ENCODE data around the gene GOSR2. TPM values are rescaled to one million over a fixed set of nuclear protein-coding genes. Genes with fewer than 3 reads are reported as not detected.

The GOSR2 gene
- total and polyA plus RNA-seq, 2 donors (not counting 3 experiments of a cell fraction or from before 2014, with no cell fraction given), result 48.6 to 54.7 TPM

DNA sequence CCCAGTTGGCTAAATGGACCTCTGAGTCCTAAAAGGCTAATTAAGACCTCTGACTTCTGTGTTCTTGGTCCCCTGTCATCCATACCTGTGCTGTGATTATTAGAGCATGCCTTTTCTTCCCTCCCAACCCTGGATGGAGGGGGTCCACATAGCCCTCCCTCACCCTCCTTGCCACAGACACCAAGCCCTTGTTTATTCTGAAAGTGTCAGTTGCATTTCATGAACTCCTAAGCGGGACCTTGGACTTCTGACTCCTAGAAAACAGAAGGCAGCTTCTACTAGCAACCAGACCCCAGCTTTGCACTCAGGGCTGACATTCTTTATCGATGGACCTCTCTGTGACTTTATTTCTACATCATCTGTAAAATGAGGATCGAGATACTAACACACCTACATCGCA, 33.4 kb upstream of the GOSR2 start:
- Histone ChIP-seq H3K9me3 (replicated peaks; ENCODE audit: control insufficient read depth, insufficient read depth, low read length) (no peaks in the 10 kb centered on the region), H3K4me2 (ENCODE audit: insufficient read depth, low read length) (no peak overlapping the region), H3K27ac (ENCODE audit: insufficient read depth, low read depth, low read length) (no peak overlapping the region), H3K4me1 (ENCODE audit: control insufficient read depth, extremely low read depth, insufficient read depth, low read length) (no peaks in the 10 kb centered on the region), H3K4me3 (replicated peaks in 1 of 3; ENCODE audit: insufficient read depth in 1 of 3, low read depth in 1 of 3, low read length in 3 of 3) (no peak overlapping the region), H3K79me2 (ENCODE audit: control insufficient read depth, insufficient read depth, low read length) (no peaks in the 10 kb centered on the region), H3K9ac (replicated peaks; ENCODE audit: extremely low read depth, insufficient read depth, low read length) (no peak overlapping the region), H3K27me3 (ENCODE audit: control insufficient read depth in 2 of 2, insufficient read depth in 2 of 2, low read length in 2 of 2) (peaks cover 14 to 21% of the 10 kb centered on the region in 2 experiments), H2AFZ (ENCODE audit: low read depth, low read length) (no peak overlapping the region), H3K36me3 (ENCODE audit: control insufficient read depth in 2 of 2, extremely low read depth in 1 of 2, insufficient read depth in 2 of 2, low read length in 2 of 2) (no peaks in the 10 kb centered on the region), H4K20me1 (replicated peaks; ENCODE audit: control insufficient read depth, extremely low read depth, insufficient read depth, low read length) (no peaks in the 10 kb centered on the region), H3K9me1 (replicated peaks; ENCODE audit: control insufficient read depth, extremely low read depth, insufficient read depth, low read length) (no peaks in the 10 kb centered on the region)
- DNase-seq (ENCODE audit: low read depth, low spot score) (no peak), FAIRE-seq (no peak)
- dilution Hi-C loops (cut with MboI; ENCODE audit: extremely low pct_ligation_motif_present, low sequenced_read_pairs), result no loop called here
- BruUV-seq (replicated peaks), result no TSS peak
- intact Hi-C loops (cut with micrococcal nuclease), result no loop called here
- ChIA-PET CTCF (interaction anchor here (1.0 to 1.5 kb wide), 2 partner anchors 36 to 41 kb away, joined by 3 read pairs; no protein-coding TSS in a partner anchor), POLR2A (no interaction called here)
- TF ChIP-seq MYC (IDR thresholded peaks at IDR 0.05; ENCODE audit: low read depth, low read length) (no peak), FOS (IDR thresholded peaks at IDR 0.05; ENCODE audit: borderline replicate concordance, insufficient read depth, low read length) (no peak), POLR2AphosphoS5 (IDR thresholded peaks at IDR 0.05; ENCODE audit: insufficient read depth, low read depth, low read length) (no peak), JUN (IDR thresholded peaks at IDR 0.05; ENCODE audit: borderline replicate concordance, insufficient read depth, insufficient read length, low read depth) (no peak)

DNA sequence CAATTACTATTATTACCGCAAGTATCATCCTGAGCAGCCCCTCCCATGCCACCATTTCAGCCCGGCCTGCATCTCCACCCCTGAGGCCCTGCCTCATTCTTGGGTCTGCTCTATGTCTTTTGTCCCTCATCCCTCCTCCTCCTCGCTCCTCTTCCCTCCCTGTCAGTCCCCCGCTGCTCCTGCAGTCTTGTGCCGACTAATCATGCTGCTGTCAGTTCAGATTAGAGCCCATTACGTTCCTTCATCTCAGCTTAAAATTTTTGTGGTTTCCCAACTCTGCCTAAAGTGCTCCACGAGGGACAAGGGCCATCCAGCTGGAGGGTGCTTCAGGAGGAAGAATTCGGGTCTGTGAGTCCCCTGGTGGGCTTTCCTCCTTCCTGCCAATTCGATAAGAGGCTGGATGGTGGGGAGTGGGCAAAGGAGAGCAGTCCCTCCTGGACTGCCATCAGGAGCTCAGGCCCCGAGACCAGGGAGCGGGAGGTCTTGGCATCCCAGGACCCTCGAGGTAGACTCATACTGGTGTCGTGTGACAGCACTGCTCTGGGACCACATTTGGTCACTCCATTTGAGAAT, 32.9 kb upstream of the GOSR2 start:
- Histone ChIP-seq H3K27ac (ENCODE audit: insufficient read depth, low read depth, low read length) (no peak overlapping the region), H3K9me1 (replicated peaks; ENCODE audit: control insufficient read depth, extremely low read depth, insufficient read depth, low read length) (no peaks in the 10 kb centered on the region), H3K27me3 (ENCODE audit: control insufficient read depth in 2 of 2, insufficient read depth in 2 of 2, low read length in 2 of 2) (peaks cover 14 to 21% of the 10 kb centered on the region in 2 experiments), H4K20me1 (replicated peaks; ENCODE audit: control insufficient read depth, extremely low read depth, insufficient read depth, low read length) (no peaks in the 10 kb centered on the region), H3K4me2 (ENCODE audit: insufficient read depth, low read length) (no peak overlapping the region), H3K4me1 (ENCODE audit: control insufficient read depth, extremely low read depth, insufficient read depth, low read length) (no peaks in the 10 kb centered on the region), H3K79me2 (ENCODE audit: control insufficient read depth, insufficient read depth, low read length) (no peaks in the 10 kb centered on the region), H3K4me3 (replicated peaks in 1 of 3; ENCODE audit: insufficient read depth in 1 of 3, low read depth in 1 of 3, low read length in 3 of 3) (no peak overlapping the region), H3K36me3 (ENCODE audit: control insufficient read depth in 2 of 2, extremely low read depth in 1 of 2, insufficient read depth in 2 of 2, low read length in 2 of 2) (no peaks in the 10 kb centered on the region), H2AFZ (ENCODE audit: low read depth, low read length) (no peak overlapping the region), H3K9ac (replicated peaks; ENCODE audit: extremely low read depth, insufficient read depth, low read length) (no peak overlapping the region), H3K9me3 (replicated peaks; ENCODE audit: control insufficient read depth, insufficient read depth, low read length) (no peaks in the 10 kb centered on the region)
- dilution Hi-C loops (cut with MboI; ENCODE audit: extremely low pct_ligation_motif_present, low sequenced_read_pairs) (no loop called here), intact Hi-C loops (cut with micrococcal nuclease) (no loop called here)
- no TSS peak for BruUV-seq (replicated peaks)
- DNase-seq (ENCODE audit: low read depth, low spot score) (no peak), FAIRE-seq (no peak)
- ChIA-PET CTCF (no interaction called here), POLR2A (no interaction called here)
- TF ChIP-seq, protein P1, sequence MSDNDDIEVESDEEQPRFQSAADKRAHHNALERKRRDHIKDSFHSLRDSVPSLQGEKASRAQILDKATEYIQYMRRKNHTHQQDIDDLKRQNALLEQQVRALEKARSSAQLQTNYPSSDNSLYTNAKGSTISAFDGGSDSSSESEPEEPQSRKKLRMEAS (IDR thresholded peaks at IDR 0.05; ENCODE audit: insufficient read depth, insufficient read length), result no peak
- TF ChIP-seq GATA2 (IDR thresholded peaks at IDR 0.05; ENCODE audit: insufficient read depth, insufficient read length, low read depth, low read length) (no peak), POLR2AphosphoS5 (IDR thresholded peaks at IDR 0.05; ENCODE audit: insufficient read depth, low read depth, low read length) (no peak), MYC (IDR thresholded peaks at IDR 0.05; ENCODE audit: low read depth, low read length) (no peak), POLR2A (IDR thresholded peaks at IDR 0.05; ENCODE audit: low read depth, low read length) (no peak), EZH2 (IDR thresholded peaks at IDR 0.05; ENCODE audit: borderline replicate concordance, low read depth, low read length, severe bottlenecking) (no peak), JUN (IDR thresholded peaks at IDR 0.05; ENCODE audit: borderline replicate concordance, insufficient read depth, insufficient read length, low read depth) (no peak), FOS (IDR thresholded peaks at IDR 0.05; ENCODE audit: borderline replicate concordance, insufficient read depth, low read length) (no peak)
- TF ChIP-seq, protein P2, sequence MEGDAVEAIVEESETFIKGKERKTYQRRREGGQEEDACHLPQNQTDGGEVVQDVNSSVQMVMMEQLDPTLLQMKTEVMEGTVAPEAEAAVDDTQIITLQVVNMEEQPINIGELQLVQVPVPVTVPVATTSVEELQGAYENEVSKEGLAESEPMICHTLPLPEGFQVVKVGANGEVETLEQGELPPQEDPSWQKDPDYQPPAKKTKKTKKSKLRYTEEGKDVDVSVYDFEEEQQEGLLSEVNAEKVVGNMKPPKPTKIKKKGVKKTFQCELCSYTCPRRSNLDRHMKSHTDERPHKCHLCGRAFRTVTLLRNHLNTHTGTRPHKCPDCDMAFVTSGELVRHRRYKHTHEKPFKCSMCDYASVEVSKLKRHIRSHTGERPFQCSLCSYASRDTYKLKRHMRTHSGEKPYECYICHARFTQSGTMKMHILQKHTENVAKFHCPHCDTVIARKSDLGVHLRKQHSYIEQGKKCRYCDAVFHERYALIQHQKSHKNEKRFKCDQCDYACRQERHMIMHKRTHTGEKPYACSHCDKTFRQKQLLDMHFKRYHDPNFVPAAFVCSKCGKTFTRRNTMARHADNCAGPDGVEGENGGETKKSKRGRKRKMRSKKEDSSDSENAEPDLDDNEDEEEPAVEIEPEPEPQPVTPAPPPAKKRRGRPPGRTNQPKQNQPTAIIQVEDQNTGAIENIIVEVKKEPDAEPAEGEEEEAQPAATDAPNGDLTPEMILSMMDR (IDR thresholded peaks at IDR 0.05; ENCODE audit: extremely low read depth in 1 of 2, insufficient read depth in 1 of 2, low read depth in 1 of 2, low read length in 2 of 2), result no peak
